GM19238 (cell line): Measurements from ENCODE around the gene C20orf202.
"Not testable (repeated sequence)": the region's sequence is repeated elsewhere in the genome, so short reads cannot be mapped to it uniquely, and the experiment has no call there.

Experiments
- DNase-seq: peaks from one replicate; pipeline ENCODE4 v3.0.0; 2011; ENCODE audit warnings: low spot score; ENCODE audit not compliant: insufficient read length

Gene C20orf202

DNA sequence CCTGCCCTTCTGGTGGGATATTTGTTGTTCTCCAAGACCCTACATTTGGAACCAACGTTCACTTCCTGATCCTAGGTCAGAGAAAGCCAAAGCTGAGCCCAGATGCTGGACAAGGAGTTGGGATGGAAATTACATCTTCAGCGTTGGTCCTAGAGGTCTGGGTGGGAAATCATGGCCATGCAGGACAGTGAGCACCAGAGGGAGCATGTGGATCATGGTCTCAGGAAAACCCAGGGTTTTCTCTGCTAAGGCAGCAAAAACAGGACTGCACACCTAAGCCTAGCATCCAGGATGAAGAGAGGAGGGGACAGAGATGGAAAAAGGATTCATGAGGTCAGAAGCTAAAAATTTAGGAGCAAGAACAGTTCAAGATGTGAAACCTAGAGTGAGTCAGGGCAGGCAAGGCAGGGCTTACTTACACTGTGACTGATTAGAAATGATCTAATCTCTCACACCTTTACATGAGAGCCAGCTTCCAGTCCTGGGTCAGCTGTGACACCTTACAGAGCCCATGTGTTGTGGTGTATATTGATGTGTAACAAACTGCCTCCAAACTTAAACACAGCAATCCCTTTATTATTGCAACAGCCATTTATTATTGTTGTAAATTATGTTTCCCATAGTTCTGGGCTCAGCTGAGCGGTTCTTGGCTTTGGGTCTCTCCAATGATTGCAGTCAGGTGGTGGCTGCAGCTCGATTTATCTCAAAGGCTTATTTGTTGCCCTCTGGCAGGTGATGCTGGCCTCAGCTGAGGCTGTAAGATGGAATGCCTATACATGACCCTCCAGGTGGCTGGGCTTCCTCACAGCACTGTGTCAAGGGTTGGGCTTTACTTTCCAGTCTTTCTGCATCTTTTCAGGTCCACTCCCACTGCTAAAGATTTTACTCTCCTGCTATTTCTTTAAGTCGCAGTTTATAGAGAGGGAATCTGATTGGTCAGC, 6.5 kb downstream of the C20orf202 start:
- DNase-seq, result no peak

DNA sequence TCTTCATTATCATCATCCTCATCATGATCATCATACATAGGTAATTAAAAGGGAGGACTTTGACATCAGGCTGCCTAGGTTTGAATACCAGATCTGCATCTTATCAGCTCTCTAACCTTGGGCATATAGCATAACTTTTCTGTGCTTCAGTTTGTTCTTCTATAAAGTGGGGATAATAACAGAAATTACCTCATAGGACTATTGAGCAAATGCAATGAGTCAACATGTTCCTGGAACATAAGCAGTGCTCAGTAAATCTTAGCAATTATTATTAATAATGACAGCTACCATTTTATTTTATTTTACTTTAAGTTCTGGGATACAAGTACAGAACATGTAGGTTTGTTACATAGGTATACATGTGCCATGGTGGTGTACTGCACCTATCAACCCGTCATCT, 7.2 kb downstream of the C20orf202 start:
- DNase-seq, result no peak

DNA sequence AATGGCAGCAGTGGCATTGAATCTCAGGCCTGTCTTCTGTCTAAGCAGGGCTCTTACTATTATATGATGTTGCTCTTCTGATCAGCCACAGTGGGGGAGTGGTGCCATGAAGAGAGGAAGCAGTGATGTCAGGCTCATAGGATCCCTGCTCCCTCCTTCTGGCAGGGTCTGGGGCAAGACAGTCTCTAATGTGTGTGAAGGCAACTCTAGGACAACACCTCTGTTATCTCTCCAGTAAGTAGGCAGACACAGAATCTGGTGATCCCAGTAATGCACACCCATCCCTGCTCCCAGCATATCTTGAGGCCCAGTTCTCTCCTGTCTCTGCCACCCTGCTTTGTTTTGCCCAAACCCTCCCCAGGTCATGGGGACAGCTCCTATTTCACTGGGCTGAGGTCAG, 8.8 kb downstream of the C20orf202 start:
- no peak for DNase-seq

DNA sequence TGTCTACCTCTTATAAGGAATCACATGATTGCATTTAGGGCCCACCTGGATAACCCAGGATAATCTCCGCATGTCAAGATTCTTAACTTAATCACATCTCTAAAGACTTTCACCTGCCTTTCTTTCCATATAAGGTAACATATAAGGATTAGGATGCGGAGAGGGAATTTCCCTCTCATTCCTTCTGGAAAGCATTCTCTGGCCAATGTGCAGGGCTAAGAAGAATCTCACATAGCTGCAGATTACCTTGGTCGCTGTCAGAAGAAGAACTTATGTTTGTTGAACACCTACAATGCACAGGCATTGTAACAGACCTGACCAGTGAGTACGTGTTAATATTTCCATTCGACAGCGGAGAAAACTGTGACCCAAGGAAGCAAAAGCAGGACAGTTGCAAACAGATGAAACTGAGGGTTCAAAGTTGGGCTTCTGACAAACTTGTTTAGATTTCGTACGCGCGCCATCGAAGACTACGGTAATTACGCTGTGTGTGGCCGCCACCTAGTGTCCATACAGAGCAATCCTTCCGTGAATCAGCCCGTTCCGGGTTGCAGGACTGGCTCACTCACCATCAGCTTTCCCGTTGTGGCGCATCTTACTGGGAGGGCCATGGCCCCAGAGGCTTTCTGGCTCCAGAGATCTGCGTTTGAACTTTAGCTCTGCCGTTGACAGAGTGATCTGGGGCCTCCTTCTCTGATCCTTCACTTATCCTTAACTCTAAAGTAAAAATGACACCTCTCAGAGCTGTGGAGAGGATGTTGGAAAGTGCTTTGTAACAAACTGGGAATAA, 9.5 kb downstream of the C20orf202 start:
- DNase-seq, result peak; percentile 50

DNA sequence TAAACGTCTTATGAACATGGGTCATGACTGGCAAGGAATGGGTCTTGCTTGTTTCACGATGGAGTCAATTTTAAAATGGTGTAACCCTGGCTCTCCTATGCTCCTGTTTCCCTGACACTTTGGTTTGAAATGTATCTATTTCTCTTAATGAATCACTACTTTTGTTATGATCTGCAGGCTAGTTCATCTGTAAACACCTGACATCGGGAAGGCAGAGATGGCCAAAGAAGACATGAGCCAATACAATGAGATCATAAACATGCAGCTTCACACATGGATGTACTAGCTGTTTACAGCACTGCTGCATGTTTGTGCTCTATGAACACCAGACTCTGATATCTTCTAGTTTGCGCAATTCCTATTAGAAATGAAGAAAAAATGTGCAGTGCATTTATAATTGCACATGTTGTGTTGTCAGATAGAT, 11.6 kb downstream of the C20orf202 start:
- DNase-seq, result no peak

DNA sequence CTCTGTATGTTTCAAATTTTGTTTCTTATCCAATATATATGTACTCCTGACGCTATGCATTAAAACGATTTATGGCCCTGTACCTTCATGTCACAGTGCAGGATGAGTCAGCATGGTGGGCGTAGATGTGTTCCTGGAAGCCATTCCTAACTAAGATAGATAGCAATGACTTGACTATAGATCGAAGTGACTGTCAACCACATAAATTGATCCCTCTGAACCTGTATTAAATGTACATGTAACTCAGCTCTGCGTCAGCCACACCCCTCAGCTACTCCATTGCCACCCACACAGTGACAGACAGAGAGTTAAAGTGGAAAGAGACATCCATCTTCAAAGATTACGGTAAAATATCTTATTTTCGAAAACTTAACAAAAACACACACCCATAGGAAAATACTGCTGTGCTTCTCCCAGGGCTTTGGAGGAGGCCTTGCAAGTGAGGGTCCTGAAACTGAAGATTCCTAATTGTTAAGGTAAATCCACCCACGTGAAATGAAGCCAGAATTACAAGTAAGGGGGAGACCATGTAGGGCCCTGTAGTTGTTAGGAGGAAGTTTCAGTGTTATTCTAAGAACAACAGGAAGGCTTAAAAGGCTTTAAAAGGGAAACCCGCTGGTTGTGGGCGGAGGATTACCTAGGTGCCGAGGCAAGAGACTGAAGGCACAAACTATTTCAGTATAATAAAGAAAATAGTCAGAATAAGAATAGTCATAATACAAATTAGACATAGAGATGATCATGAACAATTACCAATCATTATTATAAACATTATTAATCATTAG, 12.3 kb downstream of the C20orf202 start:
- no peak for DNase-seq

DNA sequence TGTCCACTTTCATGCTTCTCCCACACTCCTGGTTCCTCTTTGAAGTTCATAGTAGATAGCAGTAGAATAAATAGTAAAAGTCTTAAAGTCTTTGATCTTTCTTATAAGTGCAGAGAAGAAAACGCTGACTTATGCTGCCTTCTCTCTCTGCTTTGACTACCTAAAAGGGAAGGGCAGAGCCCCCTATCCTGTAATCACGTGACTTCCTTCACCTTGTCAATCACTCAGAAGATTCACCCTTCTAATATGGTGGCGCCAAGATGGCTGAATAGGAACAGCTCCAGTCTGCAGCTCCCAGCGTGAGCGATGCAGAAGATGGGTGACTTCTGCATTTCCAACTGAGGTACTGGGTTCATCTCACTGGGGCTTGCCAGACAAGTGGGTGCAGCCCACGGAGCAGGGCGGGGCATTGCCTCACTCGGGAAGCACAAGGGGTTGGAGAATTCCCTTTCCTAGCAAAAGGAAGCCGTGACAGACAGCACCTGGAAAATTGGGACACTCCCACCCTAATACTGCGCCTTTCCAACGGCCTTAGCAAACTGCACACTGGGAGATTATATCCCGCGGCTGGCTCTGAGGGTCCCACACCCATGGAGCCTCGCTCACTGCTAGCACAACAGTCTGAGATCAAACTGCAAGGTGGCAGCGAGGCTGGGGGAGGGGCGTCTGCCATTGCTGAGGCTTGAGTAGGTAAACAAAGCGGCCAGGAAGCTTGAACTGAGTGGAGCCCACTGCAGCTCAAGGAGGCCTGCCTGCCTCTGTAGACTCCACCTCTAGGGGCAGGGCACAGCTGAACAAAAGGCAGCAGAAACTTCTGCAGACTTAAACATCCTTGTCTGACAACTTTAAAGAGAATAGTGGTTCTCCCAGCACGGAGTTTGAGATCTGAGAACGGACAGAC, 13.5 kb downstream of the C20orf202 start:
- DNase-seq, result not testable (repeated sequence)

DNA sequence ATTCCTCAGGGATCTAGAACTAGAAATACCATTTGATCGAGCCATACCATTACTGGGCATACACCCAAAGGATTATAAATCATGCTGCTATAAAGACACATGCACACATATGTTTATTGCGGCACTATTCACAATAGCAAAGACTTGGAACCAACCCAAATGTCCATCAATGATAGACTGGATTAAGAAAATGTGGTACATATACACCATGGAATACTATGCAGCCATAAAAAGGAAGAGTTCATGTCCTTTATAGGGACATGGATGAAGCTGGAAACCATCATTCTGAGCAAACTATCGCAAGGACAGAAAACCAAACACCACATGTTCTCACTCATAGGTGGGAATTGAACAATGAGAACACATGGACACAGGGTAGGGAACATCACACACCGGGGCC, 19.5 kb downstream of the C20orf202 start:
- DNase-seq, result not testable (repeated sequence)

DNA sequence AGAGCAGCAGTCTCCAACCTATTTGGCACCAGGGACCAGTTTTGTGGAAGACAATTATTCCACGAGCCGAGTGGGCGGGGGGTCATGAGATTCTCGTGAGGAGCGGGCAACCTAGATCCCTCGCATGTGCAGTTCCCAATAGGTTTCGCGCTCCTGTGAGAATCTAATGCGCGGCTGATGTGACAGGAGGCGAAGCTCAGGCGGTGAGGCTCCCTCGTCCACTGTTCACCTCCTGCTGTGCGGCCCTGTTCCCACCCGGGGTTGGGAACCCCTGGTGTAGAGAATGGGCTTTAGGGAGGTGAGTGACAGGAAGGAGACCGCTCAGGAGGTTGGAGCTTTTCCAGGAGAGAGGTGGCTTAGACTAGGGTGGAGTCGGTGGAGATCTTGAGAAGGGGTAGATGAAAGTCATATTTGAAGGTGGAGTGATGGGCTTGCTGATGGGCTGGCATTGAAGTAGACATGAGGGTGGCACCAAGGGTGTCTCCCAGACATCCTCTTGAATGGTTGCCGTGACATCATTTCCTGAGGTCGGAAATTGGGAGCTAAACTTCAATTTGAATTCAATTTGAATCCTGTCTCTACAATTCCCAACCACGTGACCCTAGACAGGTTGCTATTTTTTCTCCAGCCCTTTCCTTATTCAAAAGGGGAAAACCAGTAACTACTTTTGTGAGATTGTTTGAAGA, 21.1 kb downstream of the C20orf202 start:
- no peak for DNase-seq

DNA sequence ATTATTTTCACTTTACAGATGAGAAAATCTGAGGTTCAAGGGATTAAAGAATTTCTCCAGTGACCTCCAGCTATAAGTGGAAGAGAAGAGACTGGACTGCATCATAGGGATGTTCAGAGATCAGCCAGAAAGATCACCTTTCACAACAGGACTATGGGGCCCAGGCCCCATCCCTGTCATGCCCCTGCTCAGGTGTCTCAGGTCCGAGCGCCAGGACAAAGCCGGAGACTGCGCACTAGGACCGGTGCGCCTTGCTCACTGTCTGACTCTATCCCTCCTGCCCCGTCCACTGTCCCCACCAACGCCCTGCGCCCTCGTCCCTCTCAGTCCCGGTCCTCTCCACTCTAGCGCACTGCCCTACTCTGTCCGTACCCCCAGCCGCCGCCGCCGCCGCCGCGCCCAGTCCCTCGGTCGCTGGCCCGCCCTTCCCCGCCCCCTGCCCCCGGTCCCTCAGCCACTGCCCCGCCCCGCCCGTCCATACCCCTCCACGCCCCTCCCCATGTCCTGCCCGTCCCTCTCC, 22.1 kb downstream of the C20orf202 start:
- DNase-seq, result no peak

DNA sequence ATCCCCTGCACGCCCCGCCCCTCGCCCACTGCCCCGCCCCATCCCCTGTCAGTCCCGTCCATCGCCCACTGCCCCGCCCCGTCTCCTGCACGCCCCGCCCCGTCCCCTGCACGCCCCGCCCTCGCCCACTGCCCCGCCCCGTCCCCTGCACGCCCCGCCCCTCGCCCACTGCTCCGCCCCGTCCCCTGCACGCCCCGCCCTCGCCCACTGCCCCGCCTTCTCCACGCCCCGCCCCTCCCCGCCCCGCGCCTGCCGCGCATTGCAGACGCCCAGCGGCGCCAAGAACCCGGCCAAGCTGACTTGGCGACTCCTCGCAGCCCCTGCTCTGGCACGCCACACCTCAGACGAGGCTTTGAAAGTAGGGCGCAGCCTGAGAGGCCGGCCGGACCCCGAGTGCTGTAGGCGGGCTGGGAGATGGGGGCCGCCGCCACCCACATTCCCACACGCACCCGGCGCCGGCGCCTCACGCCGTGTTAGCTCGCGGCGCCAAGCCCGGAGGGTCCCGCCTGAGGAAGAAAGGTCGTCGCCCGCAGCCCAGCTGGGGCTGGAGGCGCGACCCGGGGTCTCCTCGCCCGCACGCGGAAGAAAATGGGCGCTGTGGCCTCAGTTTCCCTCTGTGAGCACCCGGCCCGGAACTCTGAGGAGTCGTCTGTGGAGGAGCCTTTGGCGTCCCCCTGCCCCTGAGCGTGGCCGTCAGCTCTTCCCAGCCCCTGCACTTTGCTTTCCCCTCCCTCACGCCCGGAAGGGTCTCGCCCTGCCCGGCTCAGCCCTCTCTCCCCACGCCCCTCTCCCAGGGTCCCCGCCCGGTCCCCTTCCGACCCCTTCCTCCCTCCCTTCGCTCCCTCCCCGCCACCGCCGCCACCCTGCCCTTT, 22.8 kb downstream of the C20orf202 start, which contains the start of gene RAD21L1:
Gene RAD21L1 (plus strand): TSS at position 262 of the 872 bp plus-strand sequence. CDS start 2,410 bp downstream, outside the sequence.
- peak; percentile 68 for DNase-seq

DNA sequence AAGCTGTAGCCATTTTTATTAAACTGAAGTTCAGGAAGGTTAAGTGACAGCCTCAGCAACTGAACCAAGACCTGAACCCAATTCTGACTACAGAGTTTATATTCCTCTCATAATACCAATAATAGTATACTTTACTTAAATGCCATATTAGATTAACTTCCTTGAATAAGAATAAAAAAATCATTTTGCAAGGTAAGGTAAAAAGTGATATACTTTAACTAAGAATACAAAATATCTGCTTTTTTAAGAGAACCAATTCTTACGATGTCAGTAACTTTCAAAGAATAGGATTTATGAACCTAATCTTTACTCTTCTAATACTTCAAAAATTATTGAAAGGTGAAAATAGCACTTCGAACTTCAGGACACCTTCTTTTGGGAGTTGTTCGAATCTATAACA, 26.3 kb downstream of the C20orf202 start:
- no peak for DNase-seq

DNA sequence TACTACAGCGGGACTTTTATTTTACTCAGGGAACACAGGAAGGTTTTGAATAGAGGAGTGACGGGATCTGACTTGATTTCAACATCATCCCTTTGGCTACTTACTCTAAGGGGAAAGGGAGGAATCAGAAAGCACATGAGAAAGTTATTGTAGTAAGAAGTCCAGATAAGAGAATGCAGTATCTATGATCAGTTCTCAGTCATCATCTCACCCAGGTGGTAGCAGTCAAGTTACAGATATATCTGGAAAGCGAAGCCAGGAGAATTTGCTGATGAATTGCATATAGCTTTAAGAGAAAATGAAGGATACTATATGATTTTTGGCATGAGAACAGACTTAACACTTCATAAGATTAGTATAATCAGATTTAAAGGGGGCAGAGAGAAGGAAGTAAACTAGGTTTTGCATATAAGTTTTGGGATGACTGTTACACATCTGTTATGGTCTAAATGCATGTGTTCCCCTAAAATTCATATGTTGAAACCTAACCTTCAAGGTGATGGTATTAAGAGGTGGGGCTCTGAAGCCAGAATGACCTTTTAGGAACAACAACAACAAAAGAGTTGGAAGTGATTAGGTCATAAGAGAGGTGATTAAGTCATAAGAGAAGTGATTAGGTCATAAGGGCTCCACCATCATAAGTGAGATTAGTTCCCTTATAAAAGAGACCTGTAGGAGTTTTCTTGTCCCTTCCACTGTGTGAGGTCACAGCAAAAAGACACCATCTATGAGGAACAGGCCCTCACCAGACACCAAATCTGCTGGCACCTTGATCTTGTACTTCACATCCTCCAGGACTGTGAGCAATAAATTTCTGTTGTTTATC, 29.2 kb downstream of the C20orf202 start:
- DNase-seq, result no peak

DNA sequence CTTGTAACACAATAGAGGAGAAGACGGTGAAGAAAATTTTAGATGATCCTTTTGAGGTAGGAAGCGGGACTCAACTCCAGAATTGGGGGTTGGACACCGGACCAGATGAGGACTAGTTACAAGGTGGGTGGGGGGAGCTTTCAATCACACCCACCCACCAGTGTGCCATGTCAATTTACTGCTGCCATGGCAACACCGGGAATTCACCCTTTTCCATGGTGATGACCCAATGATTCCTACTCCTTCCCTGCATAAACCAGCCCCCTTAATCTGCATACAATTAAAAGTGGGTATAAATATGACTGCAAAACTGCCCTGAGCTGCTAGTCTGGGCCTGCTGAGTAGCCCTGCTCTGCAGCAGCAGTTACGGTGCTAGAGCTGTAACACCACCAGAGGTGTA, 37.3 kb downstream of the C20orf202 start:
- no peak for DNase-seq

DNA sequence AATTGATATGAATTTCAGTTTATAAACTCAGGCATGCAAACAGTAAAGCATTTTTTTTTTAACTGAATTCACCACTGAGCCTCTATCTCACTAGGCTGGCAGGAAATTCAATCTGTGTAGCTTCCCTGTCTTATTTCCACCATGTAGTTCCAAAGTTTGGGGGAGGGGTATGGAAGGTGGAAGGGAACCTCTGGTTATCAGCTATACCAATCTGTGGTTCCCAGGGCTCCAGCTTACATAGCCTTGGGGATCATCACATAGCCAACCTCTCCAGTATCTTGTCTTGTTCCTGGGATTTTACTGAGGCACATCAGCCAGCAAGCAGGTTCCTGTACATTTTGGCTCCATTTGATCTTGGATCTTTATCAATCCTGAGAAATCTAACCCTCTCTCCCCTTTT, 38.2 kb downstream of the C20orf202 start:
- no peak for DNase-seq

DNA sequence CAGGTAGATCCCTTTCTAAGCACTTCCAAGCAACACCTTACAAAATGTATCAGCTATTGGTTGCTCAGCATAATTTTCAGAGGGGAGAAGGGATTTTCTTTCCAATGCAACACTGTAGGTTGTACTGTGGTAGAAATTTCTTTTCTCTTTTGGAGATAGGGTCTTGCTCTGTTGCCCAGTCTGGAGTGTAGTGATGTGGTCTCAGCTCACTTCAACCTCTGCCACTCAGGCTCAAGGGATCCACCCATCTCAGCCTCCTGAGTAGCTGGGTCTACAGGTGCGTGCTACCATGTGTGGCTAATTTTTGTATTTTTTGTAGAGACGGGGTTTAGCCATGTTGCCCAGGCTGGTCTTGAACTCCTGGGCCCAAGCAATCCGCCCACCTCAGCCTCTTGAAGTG, 38.8 kb downstream of the C20orf202 start:
- DNase-seq, result no peak

DNA sequence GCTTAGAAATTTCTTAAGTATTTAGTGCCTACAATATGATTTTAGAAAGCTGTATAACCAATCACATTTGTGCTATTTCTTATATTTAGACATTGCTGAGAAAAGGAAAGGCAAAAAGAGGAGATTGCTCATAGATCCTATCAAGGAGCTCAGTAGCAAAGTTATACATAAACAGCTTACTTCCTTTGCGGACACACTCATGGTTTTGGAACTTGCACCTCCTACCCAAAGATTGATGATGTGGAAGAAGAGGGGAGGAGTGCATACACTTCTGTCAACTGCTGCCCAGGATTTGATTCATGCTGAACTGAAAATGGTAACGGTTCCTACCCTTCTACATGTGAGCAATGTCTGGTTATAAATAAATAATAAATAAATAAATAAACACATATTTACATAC, 39.3 kb downstream of the C20orf202 start:
- no peak for DNase-seq

DNA sequence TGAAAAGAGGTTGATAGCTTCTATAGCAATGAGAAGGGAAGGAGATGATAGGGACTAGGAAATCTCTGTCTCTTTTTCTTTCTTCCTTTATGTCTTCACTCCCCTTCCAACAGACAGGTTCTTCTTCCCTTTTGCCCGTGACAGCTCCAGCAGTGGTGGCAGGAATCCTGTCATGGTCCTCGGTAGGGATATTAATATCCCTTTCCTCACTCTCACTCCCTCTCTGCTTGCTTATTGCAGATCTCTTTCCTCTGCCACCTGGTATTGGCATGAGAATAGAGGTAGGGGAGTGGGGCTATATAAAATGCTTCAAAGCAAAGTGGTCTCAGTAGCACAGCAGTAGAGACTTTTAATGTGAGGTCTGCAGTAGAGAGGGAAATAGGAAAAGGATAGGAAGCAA, 42.3 kb downstream of the C20orf202 start:
- no peak for DNase-seq
